BLaER1 treated with 17β-estradiol and CSF1 and Interleukin-3, amounts not matched to agents 10 nM and 100 nM (cell line): Measurements from ENCODE around the gene SH3GLB1.

Experiments
- H3K27ac ChIP-seq, 11 experiments: shearing (Covaris generic); formaldehyde crosslinking; 2 replicates each; pipeline ENCODE4 v1.8.1; 2022
- H3K27me3 ChIP-seq, 11 experiments: shearing (Covaris generic); formaldehyde crosslinking; 2 replicates each; pipeline ENCODE4 v1.8.1; 2022
- H3K36me3 ChIP-seq, 11 experiments: shearing (Covaris generic); formaldehyde crosslinking; 2 replicates each; pipeline ENCODE4 v1.8.1; 2022
- H3K4me1 ChIP-seq, 10 experiments: shearing (Covaris generic); formaldehyde crosslinking; 2 replicates each; pipeline ENCODE4 v1.8.1; 2022
- H3K4me2 ChIP-seq, 11 experiments: shearing (Covaris generic); formaldehyde crosslinking; 2 replicates each; pipeline ENCODE4 v1.8.1; 2022
- H3K4me3 ChIP-seq, 10 experiments: shearing (Covaris generic); formaldehyde crosslinking; 2 replicates each; pipeline ENCODE4 v1.8.1; 2022
- H3K9ac ChIP-seq, 11 experiments: shearing (Covaris generic); formaldehyde crosslinking; 2 replicates each; pipeline ENCODE4 v1.8.1; 2022
- H3K9me3 ChIP-seq, 11 experiments: shearing (Covaris generic); formaldehyde crosslinking; replicated peaks in 1 of 11; 2 replicates each; pipeline ENCODE4 v1.8.1; 2022
- H4K20me1 ChIP-seq, 11 experiments: shearing (Covaris generic); formaldehyde crosslinking; 2 replicates each; pipeline ENCODE4 v1.8.1; 2022
- Cebpa-rat ChIP-seq, 11 experiments: shearing (Covaris generic); IDR thresholded peaks; 2 replicates each; pipeline ENCODE4 v1.8.1; 2022

The SH3GLB1 gene

DNA sequence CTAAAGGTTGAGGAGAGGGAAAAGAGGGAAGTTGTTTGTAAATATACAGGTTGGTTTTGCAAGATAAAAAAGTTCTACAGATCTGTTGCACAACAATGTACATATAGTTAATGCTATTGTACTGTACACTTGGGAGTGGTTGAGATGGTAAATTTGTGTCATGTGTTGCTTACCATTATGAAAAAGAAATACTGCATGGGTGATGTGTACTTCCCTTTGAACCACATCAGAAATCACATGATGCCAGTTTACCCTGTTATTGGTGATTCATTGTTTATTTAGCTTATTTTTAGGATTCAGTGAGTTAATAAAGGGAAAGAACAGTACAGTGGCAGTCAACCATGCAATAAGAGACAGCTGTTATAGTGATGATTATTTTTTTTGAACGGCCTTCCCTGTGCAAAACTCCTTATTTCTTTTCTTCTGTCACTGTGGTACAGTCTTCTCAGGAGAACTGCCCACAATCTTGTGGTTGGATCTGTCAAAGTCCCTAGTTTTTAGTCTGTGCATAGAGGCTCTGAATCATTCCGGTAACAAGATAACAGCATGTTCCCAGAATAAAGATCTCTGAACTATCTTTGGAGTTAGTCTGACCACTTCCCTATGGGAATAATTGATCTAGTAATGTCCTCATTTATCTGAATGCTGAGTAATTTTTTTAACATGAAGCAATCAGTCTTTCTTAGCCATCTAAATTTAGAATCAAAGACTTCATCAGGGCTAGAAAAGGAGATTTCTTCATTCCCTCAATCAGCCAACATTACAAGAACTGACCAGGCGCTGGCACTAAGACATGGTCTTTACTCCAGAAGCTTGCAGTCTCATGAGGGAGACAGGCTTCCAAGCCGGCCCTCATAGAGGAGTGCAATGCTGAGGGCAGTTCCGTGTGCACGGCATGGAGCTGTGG lies 84.2 kb downstream of the SH3GLB1 start:
- Histone ChIP-seq H3K4me3 (peak overlapping the region in 1 of 10 experiments; percentile 9; a peak in 2 of 20 replicates), H3K9me3 (peaks cover 18 to 44% (median 35%) of the 10 kb centered on the region in 11 experiments), H3K9ac (peak overlapping the region; percentile 72 to 90 (median 82)), H3K4me1 (peaks cover 22 to 88% (median 47%) of the 10 kb centered on the region in 10 experiments), H3K27me3 (no peaks in the 10 kb centered on the region), H4K20me1 (no peaks in the 10 kb centered on the region), H3K36me3 (no peaks in the 10 kb centered on the region), H3K27ac (peak overlapping the region; percentile 89 to 99 (median 94)), H3K4me2 (peak overlapping the region; percentile 52 to 91 (median 75))
- TF ChIP-seq Cebpa-rat (IDR thresholded peaks at IDR 0.05) = peak in 10 of 11 experiments; percentile 12 to 92 (median 56); a peak in 14 of 22 replicates

DNA sequence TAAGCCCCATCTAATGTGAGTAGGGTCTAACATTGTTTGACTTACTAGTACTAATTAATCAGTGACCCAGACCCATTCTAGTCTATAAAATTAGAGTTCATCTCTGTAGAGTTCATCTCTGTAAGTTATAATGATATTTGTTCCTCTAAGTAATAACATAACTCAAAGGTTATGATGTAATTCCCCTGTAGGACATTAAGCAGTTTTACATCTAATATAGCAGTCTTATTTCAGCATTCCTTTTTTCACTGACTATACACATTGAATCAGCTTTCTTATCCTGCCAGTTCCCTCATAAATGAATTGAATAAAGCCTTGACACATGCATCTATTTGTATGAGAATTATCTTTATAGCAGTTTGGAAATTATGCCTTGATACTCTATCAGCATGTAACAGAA lies 90.9 kb downstream of the SH3GLB1 start:
- H3K9ac ChIP-seq = no peak overlapping the region
- no peak overlapping the region for H3K4me3 ChIP-seq
- no peaks in the 10 kb centered on the region for H3K36me3 ChIP-seq
- H3K27ac ChIP-seq = peak overlapping the region in 3 of 11 experiments; percentile 12 to 99 (median 50); a peak in 4 of 22 replicates
- peak overlapping the region in 3 of 11 experiments; percentile 24 to 65 (median 61); a peak in 4 of 22 replicates for H3K4me2 ChIP-seq
- no peaks in the 10 kb centered on the region for H3K27me3 ChIP-seq
- peaks cover 0 to 5% (median 0%) of the 10 kb centered on the region in 11 experiments; a peak in 5 of 22 replicates for H3K9me3 ChIP-seq
- no peaks in the 10 kb centered on the region for H4K20me1 ChIP-seq
- peaks cover 0 to 81% (median 13%) of the 10 kb centered on the region in 10 experiments; a peak in 17 of 20 replicates for H3K4me1 ChIP-seq
- no peak for TF ChIP-seq Cebpa-rat (IDR thresholded peaks at IDR 0.05)
